Vagina (tissue), 2 donors: Measurements from ENCODE around the gene GLIPR1. TPM values are rescaled to one million over a fixed set of nuclear protein-coding genes. Genes with fewer than 3 reads are reported as not detected.

Experiments used
- DNase-seq, 2 donors: peaks; one replicate each; pipeline ENCODE4 v3.0.0-alpha.2; 2017; ENCODE audit errors: extremely low spot score in 2 of 2
- H3K27ac ChIP-seq: fragments of 200-600 bp; sonication (generic); one replicate; pipeline ENCODE4 v1.5.1; 2019
- H3K27me3 ChIP-seq: fragments of 200-600 bp; sonication (generic); one replicate; pipeline ENCODE4 v1.5.1; 2019
- H3K36me3 ChIP-seq, 2 donors: fragments of 200-600 bp; sonication (generic); one replicate each; pipeline ENCODE4 v1.5.1; 2017 to 2019
- H3K4me1 ChIP-seq: fragments of 200-600 bp; sonication (generic); one replicate; pipeline ENCODE4 v1.5.1; 2019
- H3K4me3 ChIP-seq, 2 donors: fragments of 200-600 bp; sonication (generic); 1 replicate in 1 of 2; 2 replicates in 1 of 2; pipeline ENCODE4 v1.5.1; 2016 to 2019
- H3K9me3 ChIP-seq: fragments of 200-600 bp; sonication (generic); one replicate; pipeline ENCODE4 v1.5.1; 2019
- CTCF ChIP-seq, 3 experiments: fragments of 450-650 bp in 2 of 3; fragments of 200-600 bp in 1 of 3; sonication (generic) in 1 of 3; IDR thresholded peaks; one replicate each; pipeline ENCODE4 v1.5.1; 2017 to 2019; ENCODE audit warnings: antibody characterized with exemption in 3 of 3, mild to moderate bottlenecking in 2 of 3, moderate library complexity in 2 of 3
- POLR2A ChIP-seq, 2 donors: fragments of 450-650 bp; IDR thresholded peaks; one replicate each; pipeline ENCODE4 v1.6.1; 2017; ENCODE audit warnings: antibody characterized with exemption in 2 of 2, mild to moderate bottlenecking in 2 of 2, moderate library complexity in 2 of 2
- POLR2AphosphoS5 ChIP-seq, 2 donors: sonication (generic); formaldehyde crosslinking; IDR thresholded peaks; one replicate each; pipeline ENCODE4 v1.9.0; 2017; ENCODE audit warnings: antibody characterized with exemption in 2 of 2, mild to moderate bottlenecking in 2 of 2, low read depth in 1 of 2; ENCODE audit not compliant: insufficient read depth in 1 of 2
- intact Hi-C: fragments of 100-400 bp; cut with DNase I; formaldehyde crosslinking; loops from one replicate; pipeline ENCODE4 v1.15.1; 2023
- total RNA-seq: library from RNA; depleted of rRNA; stranded (reverse); fragments of >200 nt; gene quantifications from one replicate; pipeline ENCODE4 v1.2.3, GENCODE V29; 2016

The GLIPR1 gene
- total RNA-seq, 1 donor from 2014 or later: 6.6 TPM

GRCh38 chr12:75525263-75525662 lies 44.7 kb downstream of the GLIPR1 start:
- H3K4me3 ChIP-seq: no peak overlapping the region
- H3K27me3 ChIP-seq: no peaks in the 10 kb centered on the region
- no peak overlapping the region for H3K27ac ChIP-seq
- DNase-seq: no peak
- H3K36me3 ChIP-seq: no peaks in the 10 kb centered on the region
- intact Hi-C loops: loop anchor here (5.0 kb wide), 1 partner anchor 512 kb away; no protein-coding TSS in a partner anchor
- TF ChIP-seq POLR2AphosphoS5 (IDR thresholded peaks at IDR 0.05; ENCODE audit: insufficient read depth in 1 of 2, low read depth in 1 of 2) (no peak), POLR2A (IDR thresholded peaks at IDR 0.05) (no peak)
- no peaks in the 10 kb centered on the region for H3K4me1 ChIP-seq
- no peaks in the 10 kb centered on the region for H3K9me3 ChIP-seq

GRCh38 chr12:75526655-75527511 lies 46.3 kb downstream of the GLIPR1 start:
- Histone ChIP-seq H3K36me3 (no peaks in the 10 kb centered on the region), H3K9me3 (no peaks in the 10 kb centered on the region), H3K27ac (no peak overlapping the region), H3K27me3 (no peaks in the 10 kb centered on the region), H3K4me3 (no peak overlapping the region), H3K4me1 (no peaks in the 10 kb centered on the region)
- no peak for DNase-seq
- intact Hi-C loops: loop anchor here (5.0 kb wide), 1 partner anchor 510 kb away; no protein-coding TSS in a partner anchor
- TF ChIP-seq POLR2A (IDR thresholded peaks at IDR 0.05) (no peak), POLR2AphosphoS5 (IDR thresholded peaks at IDR 0.05; ENCODE audit: insufficient read depth in 1 of 2, low read depth in 1 of 2) (no peak), CTCF (IDR thresholded peaks at IDR 0.05) (peak; percentile 25 to 66 (median 58))

- H3K4me1 ChIP-seq: no peaks in the 10 kb centered on the region
- H3K36me3 ChIP-seq: no peaks in the 10 kb centered on the region
- H3K9me3 ChIP-seq: no peaks in the 10 kb centered on the region
- no peaks in the 10 kb centered on the region for H3K27me3 ChIP-seq
- intact Hi-C loops: loop anchor here (5.0 kb wide), 1 partner anchor 509 kb away; no protein-coding TSS in a partner anchor
- no peak overlapping the region for H3K4me3 ChIP-seq
- TF ChIP-seq CTCF (IDR thresholded peaks at IDR 0.05): no peak
- TF ChIP-seq POLR2AphosphoS5 (IDR thresholded peaks at IDR 0.05; ENCODE audit: insufficient read depth in 1 of 2, low read depth in 1 of 2): no peak
- no peak for TF ChIP-seq POLR2A (IDR thresholded peaks at IDR 0.05)
- no peak for DNase-seq
- no peak overlapping the region for H3K27ac ChIP-seq
Observed at GRCh38 chr12:75528272-75528671, 47.7 kb downstream of the GLIPR1 start.

- Histone ChIP-seq H3K36me3 (no peaks in the 10 kb centered on the region), H3K27me3 (no peaks in the 10 kb centered on the region), H3K4me3 (no peak overlapping the region), H3K9me3 (no peaks in the 10 kb centered on the region), H3K4me1 (no peaks in the 10 kb centered on the region), H3K27ac (no peak overlapping the region)
- intact Hi-C loops: loop anchor here (5.0 kb wide), 1 partner anchor 509 kb away; no protein-coding TSS in a partner anchor
- DNase-seq: no peak
- TF ChIP-seq POLR2AphosphoS5 (IDR thresholded peaks at IDR 0.05; ENCODE audit: insufficient read depth in 1 of 2, low read depth in 1 of 2): no peak
- no peak for TF ChIP-seq CTCF (IDR thresholded peaks at IDR 0.05)
- no peak for TF ChIP-seq POLR2A (IDR thresholded peaks at IDR 0.05)
Observed at GRCh38 chr12:75528692-75529091, 48.1 kb downstream of the GLIPR1 start.

GRCh38 chr12:75529316-75529715 lies 48.8 kb downstream of the GLIPR1 start:
- Histone ChIP-seq H3K9me3 (no peaks in the 10 kb centered on the region), H3K4me1 (no peaks in the 10 kb centered on the region), H3K27ac (no peak overlapping the region), H3K36me3 (no peaks in the 10 kb centered on the region), H3K4me3 (no peak overlapping the region), H3K27me3 (no peaks in the 10 kb centered on the region)
- no peak for DNase-seq
- intact Hi-C loops: loop anchor here (5.0 kb wide), 1 partner anchor 508 kb away; no protein-coding TSS in a partner anchor
- TF ChIP-seq POLR2A (IDR thresholded peaks at IDR 0.05) (no peak), CTCF (IDR thresholded peaks at IDR 0.05) (no peak), POLR2AphosphoS5 (IDR thresholded peaks at IDR 0.05; ENCODE audit: insufficient read depth in 1 of 2, low read depth in 1 of 2) (no peak)
